HepG2 (cell line): Measurements from ENCODE around the gene ZNF581. TPM values are rescaled to one million over a fixed set of nuclear protein-coding genes. Genes with fewer than 3 reads are reported as not detected.

Experiments
- ARNTL ChIP-seq: sonication (generic); formaldehyde crosslinking; IDR thresholded peaks from 2 replicates; pipeline ENCODE4 v1.4.0; 2020; ENCODE audit warnings: mild to moderate bottlenecking, missing genetic modification reagents
- CBX2 ChIP-seq, 2 experiments: fragments of 200-600 bp in 1 of 2; sonication (generic); formaldehyde crosslinking in 1 of 2; IDR thresholded peaks; 2 replicates each; pipeline versions ENCODE4 v1.7.0 to v1.8.1; 2018 to 2022; ENCODE audit warnings: low read depth in 2 of 2, low read length in 1 of 2, mild to moderate bottlenecking in 1 of 2, missing genetic modification reagents in 1 of 2
- KDM5A ChIP-seq: fragments of 200-600 bp; sonication (generic); IDR thresholded peaks from 2 replicates; pipeline ENCODE4 v1.7.0; 2018; ENCODE audit warnings: antibody characterized with exemption, mild to moderate bottlenecking, low read length, borderline replicate concordance
- MEIS2 ChIP-seq: sonication (generic); formaldehyde crosslinking; IDR thresholded peaks from 2 replicates; pipeline ENCODE4 v1.9.0; 2021; ENCODE audit warnings: mild to moderate bottlenecking, missing genetic modification reagents
- NCOA1 ChIP-seq: sonication (generic); formaldehyde crosslinking; IDR thresholded peaks from 2 replicates; pipeline ENCODE4 v1.9.0; 2021; ENCODE audit warnings: missing genetic modification reagents
- NR1H2 ChIP-seq: sonication (generic); formaldehyde crosslinking; IDR thresholded peaks from 2 replicates; pipeline ENCODE4 v1.8.1; 2022; ENCODE audit warnings: low read depth, missing genetic modification reagents, borderline replicate concordance
- SALL2 ChIP-seq: sonication (generic); formaldehyde crosslinking; IDR thresholded peaks from 2 replicates; pipeline ENCODE4 v1.8.1; 2023; ENCODE audit warnings: mild to moderate bottlenecking, missing genetic modification reagents, inconsistent platforms
- SAP130 ChIP-seq: IDR thresholded peaks from 2 replicates; pipeline ENCODE4 v1.6.1; 2016; ENCODE audit warnings: low read depth
- YEATS4 ChIP-seq: sonication (generic); formaldehyde crosslinking; IDR thresholded peaks from 2 replicates; pipeline ENCODE4 v1.4.0; 2020; ENCODE audit warnings: missing genetic modification reagents, borderline replicate concordance
- ZNF761 ChIP-seq: sonication (generic); formaldehyde crosslinking; conservative IDR thresholded peaks from 2 replicates; pipeline ENCODE4 v1.4.0; 2020; ENCODE audit warnings: mild to moderate bottlenecking, missing genetic modification reagents
- ZNF768 ChIP-seq: sonication (generic); formaldehyde crosslinking; IDR thresholded peaks from 2 replicates; pipeline ENCODE4 v1.4.0; 2020; ENCODE audit warnings: missing genetic modification reagents
- ZNF850 ChIP-seq: sonication (generic); formaldehyde crosslinking; conservative IDR thresholded peaks from 2 replicates; pipeline ENCODE4 v1.9.0; 2021; ENCODE audit warnings: mild to moderate bottlenecking, missing genetic modification reagents
- ZUFSP ChIP-seq: sonication (generic); formaldehyde crosslinking; IDR thresholded peaks from 2 replicates; pipeline ENCODE4 v1.9.0; 2021; ENCODE audit warnings: missing genetic modification reagents, mild to moderate bottlenecking, borderline replicate concordance
- polyA plus RNA-seq, 8 experiments: library from polyadenylated mRNA; depleted of rRNA in 3 of 8; stranded (reverse) in 7 of 8; unstranded in 1 of 8; fragments of >200 nt; fragmentation: Illumina TruSeq in 4 of 8; extraction: Trizol in 4 of 8; gene quantifications; 2 replicates each; pipeline versions ENCODE4 v1.2.1 to v1.2.3, GENCODE V29; 2011 to 2016; ENCODE audit warnings: low read depth in 4 of 8, missing spikeins in 1 of 8, mixed read lengths in 1 of 8; ENCODE audit not compliant: insufficient read depth in 1 of 8
- total RNA-seq, 5 experiments: library from RNA; depleted of rRNA; stranded (reverse); fragments of >200 nt; fragmentation: Illumina TruSeq; extraction: Trizol; gene quantifications; 2 replicates each; pipeline ENCODE4 v1.2.3, GENCODE V29; 2016; ENCODE audit warnings: low read depth in 1 of 5
- TF ChIP-seq, protein P1 (sequence below): sonication (generic); formaldehyde crosslinking; IDR thresholded peaks from 2 replicates; pipeline ENCODE4 v1.4.0; 2020; ENCODE audit warnings: missing genetic modification reagents
- TF ChIP-seq, protein P2 (sequence below): sonication (generic); formaldehyde crosslinking; IDR thresholded peaks from 2 replicates; pipeline ENCODE4 v1.9.0; 2021; ENCODE audit warnings: mild to moderate bottlenecking, missing genetic modification reagents
- TF ChIP-seq, protein P3 (sequence below): sonication (generic); formaldehyde crosslinking; IDR thresholded peaks from 2 replicates; pipeline ENCODE4 v1.4.0; 2020; ENCODE audit warnings: missing genetic modification reagents

The ZNF581 gene
- total and polyA plus RNA-seq, 2 of the 13 experiments (the other 11 are each of a cell fraction or from before 2014, with no cell fraction given) = 19.6 to 49.5 TPM

DNA sequence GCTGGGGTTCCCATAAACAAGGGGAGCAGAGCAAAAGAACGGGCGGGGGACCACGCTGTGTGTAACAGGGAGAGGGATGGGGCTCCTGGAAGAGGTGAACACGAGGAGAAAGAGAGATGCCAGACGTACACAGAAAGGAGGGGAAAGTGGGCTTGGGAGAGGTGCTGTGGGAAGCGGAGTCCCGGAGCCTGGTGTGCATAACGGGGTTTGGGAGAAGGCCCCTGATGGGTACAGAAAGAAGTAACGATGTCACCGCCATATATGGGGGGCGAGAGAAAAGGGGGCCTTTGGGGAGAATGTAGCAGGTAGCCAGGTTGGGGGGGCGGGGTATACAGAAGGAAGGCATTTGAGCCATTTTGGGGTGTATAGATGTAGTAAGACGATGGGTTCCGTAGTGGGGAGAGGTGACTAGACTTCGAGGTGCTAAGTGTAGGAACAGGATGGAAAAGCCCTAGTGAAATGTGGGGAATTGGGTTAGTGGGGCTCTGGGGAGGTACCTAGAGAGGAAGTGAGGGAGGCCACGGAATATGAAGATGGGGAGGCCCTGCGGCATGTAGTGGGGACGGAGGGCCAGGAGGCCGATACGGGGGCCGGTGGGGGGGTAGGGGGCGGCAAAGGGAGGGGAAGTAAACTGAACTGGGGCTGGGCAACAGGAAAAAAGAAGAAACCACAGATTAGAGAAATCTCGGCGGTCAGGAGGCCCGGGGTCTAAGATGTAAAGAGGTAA lies 1.9 kb upstream of the ZNF581 start (continued):
- TF ChIP-seq, protein P1, sequence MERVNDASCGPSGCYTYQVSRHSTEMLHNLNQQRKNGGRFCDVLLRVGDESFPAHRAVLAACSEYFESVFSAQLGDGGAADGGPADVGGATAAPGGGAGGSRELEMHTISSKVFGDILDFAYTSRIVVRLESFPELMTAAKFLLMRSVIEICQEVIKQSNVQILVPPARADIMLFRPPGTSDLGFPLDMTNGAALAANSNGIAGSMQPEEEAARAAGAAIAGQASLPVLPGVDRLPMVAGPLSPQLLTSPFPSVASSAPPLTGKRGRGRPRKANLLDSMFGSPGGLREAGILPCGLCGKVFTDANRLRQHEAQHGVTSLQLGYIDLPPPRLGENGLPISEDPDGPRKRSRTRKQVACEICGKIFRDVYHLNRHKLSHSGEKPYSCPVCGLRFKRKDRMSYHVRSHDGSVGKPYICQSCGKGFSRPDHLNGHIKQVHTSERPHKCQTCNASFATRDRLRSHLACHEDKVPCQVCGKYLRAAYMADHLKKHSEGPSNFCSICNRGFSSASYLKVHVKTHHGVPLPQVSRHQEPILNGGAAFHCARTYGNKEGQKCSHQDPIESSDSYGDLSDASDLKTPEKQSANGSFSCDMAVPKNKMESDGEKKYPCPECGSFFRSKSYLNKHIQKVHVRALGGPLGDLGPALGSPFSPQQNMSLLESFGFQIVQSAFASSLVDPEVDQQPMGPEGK (CRISPR knock-in tag) = peak; percentile 10; the same call in 1 of the 2 replicates
- TF ChIP-seq NCOA1 (CRISPR knock-in tag) = no peak
- TF ChIP-seq, protein P2, sequence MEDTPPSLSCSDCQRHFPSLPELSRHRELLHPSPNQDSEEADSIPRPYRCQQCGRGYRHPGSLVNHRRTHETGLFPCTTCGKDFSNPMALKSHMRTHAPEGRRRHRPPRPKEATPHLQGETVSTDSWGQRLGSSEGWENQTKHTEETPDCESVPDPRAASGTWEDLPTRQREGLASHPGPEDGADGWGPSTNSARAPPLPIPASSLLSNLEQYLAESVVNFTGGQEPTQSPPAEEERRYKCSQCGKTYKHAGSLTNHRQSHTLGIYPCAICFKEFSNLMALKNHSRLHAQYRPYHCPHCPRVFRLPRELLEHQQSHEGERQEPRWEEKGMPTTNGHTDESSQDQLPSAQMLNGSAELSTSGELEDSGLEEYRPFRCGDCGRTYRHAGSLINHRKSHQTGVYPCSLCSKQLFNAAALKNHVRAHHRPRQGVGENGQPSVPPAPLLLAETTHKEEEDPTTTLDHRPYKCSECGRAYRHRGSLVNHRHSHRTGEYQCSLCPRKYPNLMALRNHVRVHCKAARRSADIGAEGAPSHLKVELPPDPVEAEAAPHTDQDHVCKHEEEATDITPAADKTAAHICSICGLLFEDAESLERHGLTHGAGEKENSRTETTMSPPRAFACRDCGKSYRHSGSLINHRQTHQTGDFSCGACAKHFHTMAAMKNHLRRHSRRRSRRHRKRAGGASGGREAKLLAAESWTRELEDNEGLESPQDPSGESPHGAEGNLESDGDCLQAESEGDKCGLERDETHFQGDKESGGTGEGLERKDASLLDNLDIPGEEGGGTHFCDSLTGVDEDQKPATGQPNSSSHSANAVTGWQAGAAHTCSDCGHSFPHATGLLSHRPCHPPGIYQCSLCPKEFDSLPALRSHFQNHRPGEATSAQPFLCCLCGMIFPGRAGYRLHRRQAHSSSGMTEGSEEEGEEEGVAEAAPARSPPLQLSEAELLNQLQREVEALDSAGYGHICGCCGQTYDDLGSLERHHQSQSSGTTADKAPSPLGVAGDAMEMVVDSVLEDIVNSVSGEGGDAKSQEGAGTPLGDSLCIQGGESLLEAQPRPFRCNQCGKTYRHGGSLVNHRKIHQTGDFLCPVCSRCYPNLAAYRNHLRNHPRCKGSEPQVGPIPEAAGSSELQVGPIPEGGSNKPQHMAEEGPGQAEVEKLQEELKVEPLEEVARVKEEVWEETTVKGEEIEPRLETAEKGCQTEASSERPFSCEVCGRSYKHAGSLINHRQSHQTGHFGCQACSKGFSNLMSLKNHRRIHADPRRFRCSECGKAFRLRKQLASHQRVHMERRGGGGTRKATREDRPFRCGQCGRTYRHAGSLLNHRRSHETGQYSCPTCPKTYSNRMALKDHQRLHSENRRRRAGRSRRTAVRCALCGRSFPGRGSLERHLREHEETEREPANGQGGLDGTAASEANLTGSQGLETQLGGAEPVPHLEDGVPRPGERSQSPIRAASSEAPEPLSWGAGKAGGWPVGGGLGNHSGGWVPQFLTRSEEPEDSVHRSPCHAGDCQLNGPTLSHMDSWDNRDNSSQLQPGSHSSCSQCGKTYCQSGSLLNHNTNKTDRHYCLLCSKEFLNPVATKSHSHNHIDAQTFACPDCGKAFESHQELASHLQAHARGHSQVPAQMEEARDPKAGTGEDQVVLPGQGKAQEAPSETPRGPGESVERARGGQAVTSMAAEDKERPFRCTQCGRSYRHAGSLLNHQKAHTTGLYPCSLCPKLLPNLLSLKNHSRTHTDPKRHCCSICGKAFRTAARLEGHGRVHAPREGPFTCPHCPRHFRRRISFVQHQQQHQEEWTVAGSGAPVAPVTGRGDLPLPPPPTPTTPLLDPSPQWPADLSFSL (CRISPR knock-in tag) = no peak
- no peak for TF ChIP-seq ZNF850 (CRISPR knock-in tag)
- no peak for TF ChIP-seq NR1H2 (CRISPR knock-in tag)
- 0 out of 2 replicates have a peak, but pooled peaks have one; percentile 6 for TF ChIP-seq MEIS2 (CRISPR knock-in tag)
- TF ChIP-seq CBX2 (IDR thresholded peaks at IDR 0.05; ENCODE audit: low read depth, low read length) = no peak
- no peak for TF ChIP-seq CBX2 (CRISPR knock-in tag; IDR thresholded peaks at IDR 0.05; ENCODE audit: low read depth)
- TF ChIP-seq, protein P3, sequence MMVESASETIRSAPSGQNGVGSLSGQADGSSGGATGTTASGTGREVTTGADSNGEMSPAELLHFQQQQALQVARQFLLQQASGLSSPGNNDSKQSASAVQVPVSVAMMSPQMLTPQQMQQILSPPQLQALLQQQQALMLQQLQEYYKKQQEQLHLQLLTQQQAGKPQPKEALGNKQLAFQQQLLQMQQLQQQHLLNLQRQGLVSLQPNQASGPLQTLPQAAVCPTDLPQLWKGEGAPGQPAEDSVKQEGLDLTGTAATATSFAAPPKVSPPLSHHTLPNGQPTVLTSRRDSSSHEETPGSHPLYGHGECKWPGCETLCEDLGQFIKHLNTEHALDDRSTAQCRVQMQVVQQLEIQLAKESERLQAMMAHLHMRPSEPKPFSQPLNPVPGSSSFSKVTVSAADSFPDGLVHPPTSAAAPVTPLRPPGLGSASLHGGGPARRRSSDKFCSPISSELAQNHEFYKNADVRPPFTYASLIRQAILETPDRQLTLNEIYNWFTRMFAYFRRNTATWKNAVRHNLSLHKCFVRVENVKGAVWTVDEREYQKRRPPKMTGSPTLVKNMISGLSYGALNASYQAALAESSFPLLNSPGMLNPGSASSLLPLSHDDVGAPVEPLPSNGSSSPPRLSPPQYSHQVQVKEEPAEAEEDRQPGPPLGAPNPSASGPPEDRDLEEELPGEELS (CRISPR knock-in tag) = 0 out of 2 replicates have a peak, but pooled peaks have one; percentile 14
- TF ChIP-seq SAP130 (CRISPR knock-in tag) = peak; percentile 0; the same call in 1 of the 2 replicates
- TF ChIP-seq KDM5A = peak; percentile 27; the same call in 1 of the 2 replicates
- TF ChIP-seq ZNF761 (CRISPR knock-in tag) = no peak
- no peak for TF ChIP-seq ZNF768 (CRISPR knock-in tag)
- no peak for TF ChIP-seq ARNTL
- TF ChIP-seq ZUFSP (CRISPR knock-in tag) = no peak
- TF ChIP-seq SALL2 = 0 out of 2 replicates have a peak, but pooled peaks have one; percentile 35
- no peak for TF ChIP-seq YEATS4
